NCI-H128 (cell line): ENCODE results near the gene ZDHHC8.

Source experiments
- DNase-seq: peaks from one replicate; lab custom pipeline; 2025; ENCODE audit not compliant: unreplicated experiment; lab: John Stamatoyannopoulos, UW

ZDHHC8 gene

DNA sequence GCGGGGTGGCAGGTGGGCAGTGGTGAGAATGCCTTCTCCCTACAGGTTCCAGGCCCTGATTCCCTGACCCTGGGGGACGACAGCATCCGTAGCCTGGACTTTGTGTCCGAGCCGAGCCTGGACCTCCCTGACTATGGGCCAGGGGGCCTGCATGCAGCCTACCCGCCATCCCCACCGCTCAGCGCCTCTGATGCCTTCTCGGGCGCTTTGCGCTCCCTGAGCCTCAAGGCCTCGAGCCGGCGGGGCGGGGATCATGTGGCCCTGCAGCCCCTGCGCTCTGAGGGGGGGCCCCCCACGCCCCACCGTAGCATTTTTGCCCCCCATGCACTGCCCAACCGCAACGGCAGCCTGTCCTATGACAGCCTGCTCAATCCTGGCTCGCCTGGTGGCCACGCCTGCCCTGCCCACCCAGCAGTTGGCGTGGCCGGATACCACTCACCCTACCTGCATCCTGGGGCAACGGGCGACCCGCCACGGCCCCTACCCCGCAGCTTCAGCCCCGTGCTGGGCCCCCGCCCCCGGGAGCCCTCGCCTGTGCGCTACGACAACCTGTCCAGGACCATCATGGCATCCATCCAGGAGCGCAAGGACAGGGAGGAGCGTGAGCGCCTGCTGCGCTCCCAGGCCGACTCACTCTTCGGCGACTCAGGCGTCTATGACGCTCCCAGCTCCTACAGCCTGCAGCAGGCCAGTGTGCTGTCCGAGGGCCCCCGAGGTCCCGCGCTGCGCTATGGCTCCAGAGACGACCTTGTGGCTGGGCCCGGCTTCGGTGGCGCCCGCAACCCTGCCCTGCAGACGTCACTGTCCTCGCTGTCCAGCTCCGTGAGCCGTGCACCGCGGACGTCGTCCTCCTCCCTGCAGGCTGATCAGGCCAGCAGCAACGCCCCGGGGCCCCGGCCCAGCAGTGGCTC is 11.4 kb downstream of the ZDHHC8 start:
- DNase-seq, result no peak

DNA sequence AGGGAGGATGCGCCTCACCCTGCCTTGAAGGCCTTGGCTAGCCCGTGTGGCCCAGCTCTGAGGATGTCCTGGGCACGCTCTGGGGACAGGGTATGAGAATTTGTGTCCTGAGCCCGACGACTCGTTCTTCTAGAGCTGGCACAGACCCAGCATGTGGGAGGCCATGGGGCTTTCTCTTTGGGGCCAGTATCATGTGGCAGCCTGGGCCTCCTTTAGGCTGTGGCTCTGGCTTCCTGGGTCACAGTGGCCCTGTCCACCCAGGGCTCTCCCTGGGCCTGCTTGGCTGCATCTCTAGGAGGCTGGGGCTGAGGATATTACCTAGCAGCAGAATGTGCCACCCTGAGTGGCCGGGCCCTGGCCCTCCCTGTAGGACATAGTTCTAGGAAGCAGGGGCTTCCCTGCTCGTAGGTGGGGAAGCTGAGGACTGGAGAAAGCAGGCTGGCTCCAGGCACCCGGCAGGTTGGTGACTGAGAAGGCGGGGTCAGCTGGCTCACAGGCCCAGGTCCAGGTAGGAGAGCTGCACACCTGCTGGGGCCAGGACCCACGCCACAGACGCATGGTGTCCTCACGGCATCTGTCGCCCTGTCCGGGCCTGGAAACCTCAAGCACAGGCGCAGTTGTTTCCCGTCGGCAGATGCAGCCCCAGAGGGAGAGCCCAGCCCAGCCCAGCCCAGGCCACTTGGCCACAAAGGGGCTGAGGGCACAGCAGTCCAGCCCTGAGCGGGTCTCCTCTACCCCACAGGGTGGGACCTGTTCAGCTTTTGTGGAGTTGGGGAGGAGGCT is 12.5 kb downstream of the ZDHHC8 start:
- DNase-seq, result no peak

DNA sequence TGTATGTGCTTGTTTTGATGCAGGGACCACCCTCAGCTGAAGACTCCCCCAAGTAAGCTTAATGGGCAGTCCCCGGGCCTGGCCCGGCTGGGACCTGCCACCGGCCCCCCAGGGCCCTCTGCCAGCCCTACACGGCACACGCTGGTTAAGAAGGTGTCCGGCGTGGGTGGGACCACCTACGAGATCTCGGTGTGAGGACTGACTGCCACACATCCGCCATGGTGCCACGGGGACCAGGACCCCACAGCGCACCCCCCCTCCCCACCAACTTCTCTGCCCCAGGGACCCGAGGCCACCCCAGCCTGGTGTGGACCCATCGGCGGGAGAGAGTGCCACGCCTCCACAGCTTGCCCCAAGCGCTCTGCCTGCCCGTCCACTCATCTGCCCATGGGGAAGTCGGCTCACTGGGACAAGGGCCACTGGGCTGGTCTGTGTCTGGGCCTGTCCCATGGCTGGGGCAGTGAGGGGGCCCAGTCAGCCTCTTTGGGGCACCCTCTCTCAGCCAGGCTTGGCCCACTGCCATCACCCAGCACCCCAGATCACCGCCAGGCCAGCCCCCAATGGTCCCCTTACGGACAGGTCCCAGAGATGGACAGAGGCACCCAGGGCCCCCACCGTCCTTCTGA is 13.7 kb downstream of the ZDHHC8 start:
- no peak for DNase-seq

DNA sequence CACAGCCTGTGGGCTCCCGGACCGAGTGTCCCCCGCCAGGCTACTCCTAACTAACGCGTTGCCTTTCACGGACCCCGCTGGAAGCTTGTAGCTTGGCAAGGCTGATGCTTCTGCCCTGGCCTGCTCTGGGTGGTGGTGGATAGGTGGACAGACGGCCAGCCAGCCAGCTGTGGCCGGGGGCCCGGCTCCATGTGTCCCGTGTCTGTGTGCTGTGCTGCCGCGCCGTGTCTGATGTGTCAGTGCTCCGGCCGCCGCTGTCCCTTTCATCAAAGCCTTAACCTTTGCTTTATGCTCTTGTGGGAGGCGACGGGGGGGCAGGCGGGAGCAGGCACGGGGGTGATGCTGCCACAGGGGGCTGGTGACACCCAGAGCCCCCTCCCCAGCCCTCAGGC is 14.2 kb downstream of the ZDHHC8 start:
- DNase-seq, result no peak

DNA sequence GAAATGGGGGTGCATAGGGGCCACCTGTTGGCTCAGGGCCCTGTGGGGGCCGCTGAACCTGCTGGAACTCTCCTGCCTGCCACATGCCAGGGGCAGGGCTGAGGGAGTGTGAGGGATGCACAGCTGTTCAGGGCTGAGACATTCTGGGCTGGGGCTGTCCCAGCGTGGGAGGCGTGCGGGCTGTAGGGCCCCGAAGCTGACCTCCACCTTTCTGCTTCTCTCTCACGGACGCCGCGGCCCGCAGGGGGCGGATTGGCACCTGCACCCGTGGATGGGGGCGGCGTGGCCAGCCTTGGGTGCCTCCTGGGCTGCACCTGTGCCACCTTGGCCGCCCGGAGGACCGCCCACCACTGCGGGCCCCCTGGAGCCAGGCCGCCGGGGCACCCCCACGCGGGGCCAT is 15.2 kb downstream of the ZDHHC8 start:
- DNase-seq, result no peak

DNA sequence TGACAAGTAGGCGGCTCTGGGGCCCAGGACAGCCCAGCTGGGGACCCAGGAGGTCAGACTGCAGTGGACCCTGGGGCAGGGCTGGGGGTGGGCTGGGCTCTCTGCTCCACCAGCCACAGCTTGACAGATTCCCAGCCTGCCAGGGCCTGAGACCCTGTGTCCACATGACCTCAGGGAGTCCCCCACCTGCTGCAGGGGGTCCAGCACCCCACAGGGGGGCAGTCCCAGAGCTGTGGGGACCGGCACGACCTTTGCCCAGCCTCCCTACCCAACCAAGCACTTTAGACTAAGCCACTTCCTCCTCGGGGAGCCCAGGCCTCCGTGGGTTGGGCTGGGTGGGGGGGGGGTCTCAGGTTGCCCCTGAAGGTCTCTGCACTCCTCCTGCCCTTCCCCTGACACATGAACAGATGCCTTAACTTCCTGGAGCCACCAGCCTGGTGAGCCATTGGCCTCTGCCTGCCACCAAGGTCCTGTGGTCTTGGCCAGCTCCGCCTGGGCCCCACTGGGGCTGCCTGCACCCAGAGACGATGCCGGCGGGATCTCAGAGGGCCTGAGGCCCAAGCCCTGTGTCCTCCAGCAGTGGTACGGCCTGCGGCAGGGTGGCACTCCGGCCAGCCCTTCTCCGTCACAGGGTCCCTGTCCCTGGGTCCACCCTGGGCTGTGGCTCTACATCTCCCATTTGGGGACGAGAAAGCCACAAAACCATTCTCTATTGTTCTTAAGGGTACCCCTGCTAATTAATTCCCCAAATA is 15.8 kb downstream of the ZDHHC8 start:
- no peak for DNase-seq

DNA sequence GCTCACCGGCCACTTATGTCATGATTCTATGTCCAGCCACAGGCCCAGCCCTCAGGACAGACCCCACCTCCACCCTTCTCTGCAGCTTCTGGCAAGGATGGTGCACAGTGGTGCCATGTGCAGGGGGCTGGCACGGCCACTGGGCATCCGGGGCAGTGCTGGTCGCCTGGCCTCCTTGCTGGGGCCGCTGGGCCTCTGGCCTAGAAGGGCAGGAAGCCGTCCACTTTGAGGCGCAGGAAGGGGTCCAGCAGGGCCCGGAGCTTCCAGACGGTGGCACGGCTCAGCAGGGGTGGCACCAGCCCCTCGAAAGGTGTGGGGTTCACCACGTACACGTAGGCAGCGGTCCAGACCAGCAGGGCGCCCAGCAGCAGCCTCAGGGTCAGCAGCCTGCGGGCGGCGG is 16.8 kb downstream of the ZDHHC8 start:
- DNase-seq, result no peak

DNA sequence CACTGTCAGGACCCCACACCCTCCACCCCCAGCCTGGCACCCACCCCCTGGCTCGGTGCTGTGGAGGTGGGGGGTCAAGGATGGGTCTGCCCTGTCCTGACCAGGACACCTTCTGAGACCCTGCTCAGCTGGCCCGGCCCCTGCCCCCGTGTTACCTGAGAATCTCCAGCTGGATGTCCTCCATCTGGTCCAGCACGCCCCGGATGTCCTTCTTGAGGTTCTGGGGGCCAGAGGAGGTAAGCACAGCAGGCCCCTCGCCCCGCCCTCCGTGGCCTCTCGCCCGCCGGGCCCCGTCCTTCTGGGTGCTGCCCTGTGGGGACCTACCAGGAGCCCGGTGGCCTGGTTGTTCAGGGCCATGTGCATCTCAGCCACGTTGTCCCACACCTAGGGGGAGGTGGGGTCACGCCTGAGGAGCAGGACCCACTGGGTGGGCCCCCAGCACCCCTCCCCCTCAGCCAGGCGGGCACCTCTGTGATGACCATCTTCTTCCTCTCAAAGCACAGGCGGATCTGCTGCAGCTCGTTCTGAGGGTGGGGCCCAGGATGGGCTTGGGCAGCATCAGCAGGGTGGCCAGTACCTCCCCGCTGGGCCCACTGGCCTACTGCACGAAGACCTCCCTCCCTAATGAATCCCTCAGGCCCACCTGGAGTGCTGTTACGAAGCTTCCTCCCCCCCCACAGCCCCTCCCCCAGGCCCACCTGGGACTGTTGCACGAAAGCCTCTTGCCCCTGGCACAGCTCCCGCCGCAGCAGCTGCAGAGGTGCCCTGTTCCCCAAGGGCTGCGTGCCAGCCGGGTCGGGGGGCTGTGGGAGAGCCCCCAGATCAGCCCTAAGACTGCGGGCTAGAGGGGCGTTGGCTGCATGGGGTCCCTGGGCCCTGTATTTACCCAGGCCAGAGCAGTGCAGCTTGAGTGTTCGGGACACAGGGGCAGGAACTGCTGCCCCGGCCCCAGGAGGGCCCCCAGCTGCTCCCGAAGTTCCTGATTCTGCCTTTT is 17.9 kb downstream of the ZDHHC8 start:
- DNase-seq, result no peak

DNA sequence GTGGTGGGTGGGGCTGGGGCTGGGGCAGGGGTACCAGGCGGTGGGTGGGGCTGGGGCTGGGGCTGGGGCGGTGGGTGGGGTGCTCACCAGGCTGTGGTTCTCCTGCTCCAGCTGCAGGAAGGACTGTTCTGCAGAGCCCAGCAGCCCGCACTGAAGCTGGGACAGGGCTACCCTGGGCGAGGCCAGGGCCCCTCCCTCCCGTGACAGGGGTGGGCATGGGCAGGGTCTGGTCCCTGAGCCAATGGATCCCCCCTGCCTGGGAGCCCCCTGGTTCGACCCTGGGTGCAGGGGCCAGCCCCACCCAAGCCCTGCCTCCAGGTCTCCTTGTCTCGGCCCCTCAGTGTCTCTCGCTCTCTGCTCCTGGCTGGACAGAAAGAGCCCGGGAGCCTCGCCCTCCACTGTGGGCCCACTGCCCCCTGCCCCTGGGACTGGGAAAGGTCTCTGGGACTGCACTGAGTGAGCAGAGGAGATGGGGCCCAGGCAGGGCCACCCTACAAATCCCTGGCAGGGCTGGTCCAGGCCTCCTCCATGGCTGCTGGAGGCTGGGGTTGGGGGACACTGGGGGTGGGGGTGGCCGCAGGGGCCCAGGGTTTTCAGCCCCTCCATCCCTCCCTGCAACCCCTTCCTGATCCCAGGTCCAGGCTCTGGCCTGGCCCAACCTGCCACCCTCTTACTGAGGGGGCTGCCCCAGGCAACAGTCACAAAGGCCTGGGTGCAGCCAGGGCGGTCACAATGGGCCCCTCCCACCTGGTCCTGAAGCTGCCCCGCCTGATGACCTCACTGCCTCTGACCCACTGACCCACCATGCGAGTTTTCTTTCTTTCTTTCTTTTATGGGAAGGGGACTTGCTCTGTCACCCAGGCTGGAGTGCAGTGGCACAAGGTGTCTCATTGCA is 19.0 kb downstream of the ZDHHC8 start, which contains the start of gene CCDC188:
Gene CCDC188 (minus strand): TSS at position 675 of the 895 bp plus-strand sequence. CDS start 69 bp downstream, at position 606.
- DNase-seq, result no peak

DNA sequence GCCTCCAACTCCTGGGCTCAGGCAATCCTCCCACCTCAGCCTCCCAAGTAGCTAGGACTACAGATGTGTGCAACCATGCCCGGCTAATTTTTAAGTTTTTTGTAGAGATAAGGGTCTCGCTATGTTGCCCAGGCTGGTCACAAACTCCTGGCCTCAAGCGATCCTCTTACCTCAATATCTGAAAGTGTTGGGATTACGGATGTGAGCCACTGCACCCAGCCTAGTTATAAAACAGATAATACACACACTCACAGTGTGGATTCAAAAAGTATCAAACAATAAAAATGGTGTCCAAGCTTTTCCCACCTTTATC is 19.6 kb downstream of the ZDHHC8 start:
- no peak for DNase-seq

DNA sequence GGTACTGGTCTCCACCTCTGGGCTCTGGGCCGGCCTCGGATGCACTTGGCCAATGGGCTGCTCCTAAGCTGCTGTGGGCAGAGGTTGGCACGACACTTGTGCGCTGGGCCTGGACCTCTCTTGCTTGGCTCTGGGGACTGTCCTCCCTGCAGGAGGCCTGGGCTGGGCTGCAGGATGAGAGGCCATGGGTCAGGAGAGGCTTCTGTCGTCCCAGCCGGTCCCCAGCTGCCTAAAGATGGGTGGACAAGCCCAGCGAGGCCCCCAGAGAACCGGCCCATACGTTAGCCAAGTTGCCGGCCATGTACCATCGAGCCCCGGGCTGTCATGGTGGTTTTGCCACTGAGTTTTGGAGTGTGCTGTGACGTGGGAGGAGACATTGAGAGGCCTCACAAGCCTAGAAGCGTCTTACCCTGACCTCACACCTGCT is 20.9 kb downstream of the ZDHHC8 start:
- no peak for DNase-seq

DNA sequence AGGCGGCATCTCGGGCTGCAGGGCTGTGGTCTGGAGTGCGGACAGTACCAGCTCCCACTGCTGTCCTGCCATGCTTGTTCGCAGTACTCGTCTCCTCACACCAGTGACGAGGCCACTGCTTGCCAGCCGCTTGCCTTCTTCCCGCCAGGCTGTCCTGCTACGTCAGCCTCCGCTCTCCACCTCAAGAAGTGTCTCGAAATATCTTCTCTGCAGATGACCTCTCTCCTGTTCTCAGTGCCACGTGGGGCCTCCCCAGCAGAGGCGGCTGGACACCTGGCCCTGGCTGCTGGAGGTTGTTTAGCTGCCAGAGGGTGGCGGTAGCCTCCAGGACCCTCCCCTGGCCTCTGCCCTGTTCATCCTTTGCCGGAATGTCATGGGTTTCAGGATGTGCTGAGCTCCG is 22.3 kb downstream of the ZDHHC8 start:
- DNase-seq, result no peak

DNA sequence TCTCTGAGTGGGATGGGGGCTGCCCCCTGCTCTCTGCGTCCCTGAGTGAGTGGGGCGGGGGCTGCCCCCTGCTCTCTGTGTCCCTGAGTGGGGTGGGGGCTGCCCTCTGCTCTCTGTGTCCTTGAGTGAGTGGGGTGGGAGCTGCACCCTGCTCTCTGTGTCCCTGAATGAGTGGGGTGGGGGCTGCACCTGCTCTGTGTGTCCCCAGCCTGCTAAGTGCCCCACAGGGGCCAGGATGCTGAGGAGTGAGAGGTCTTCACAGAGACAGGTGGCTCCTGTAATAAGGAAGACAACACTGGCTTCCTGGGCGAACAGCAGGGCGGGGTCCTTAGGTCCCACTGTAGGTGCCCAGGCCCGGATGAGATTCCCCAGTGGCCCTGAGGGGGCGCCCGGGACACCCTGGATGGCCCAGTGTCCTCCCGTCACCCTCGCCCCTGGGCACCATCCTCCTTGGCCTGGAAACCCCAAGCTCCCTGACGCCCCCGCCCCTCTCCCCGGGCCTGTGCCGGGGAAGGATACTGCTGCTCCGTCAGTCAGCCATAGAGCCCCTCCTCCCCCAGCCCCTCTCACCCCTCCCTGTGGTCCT is 23.1 kb downstream of the ZDHHC8 start:
- no peak for DNase-seq

DNA sequence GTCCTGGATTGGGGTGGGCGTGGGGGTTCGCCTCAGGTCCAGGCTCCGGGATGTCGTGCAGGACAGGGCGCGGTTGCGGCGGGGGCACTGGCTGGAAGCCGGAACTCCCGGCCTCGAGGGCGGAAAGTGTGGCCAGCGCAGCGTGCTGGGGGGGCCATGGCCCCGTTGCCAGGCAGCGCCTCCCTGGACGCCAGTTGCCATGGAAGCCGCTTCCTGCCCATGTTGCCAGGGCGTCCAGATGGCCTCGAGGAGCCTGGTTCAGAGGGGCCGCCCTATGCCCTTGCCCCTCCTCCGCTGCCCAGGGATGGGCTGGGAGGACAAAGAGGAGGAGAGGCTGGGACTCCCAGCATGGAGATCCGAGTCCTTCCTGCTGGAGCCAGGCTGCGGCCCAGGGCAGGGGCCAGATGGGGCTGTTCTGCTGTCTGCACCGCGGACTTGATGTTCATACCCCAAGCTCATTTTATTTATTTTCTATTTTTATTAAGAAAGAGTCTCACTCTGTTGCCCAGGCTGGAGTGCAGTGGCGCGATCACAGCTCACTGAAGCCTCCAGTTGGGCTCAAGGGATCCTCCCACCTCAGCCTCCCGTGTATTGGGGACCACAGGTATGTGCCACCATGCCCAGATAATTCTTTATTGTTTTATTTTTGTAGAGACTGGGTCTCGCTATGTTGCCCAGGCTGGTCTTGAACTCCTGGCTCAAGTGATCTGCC is 23.9 kb downstream of the ZDHHC8 start:
- DNase-seq, result peak; percentile 68

DNA sequence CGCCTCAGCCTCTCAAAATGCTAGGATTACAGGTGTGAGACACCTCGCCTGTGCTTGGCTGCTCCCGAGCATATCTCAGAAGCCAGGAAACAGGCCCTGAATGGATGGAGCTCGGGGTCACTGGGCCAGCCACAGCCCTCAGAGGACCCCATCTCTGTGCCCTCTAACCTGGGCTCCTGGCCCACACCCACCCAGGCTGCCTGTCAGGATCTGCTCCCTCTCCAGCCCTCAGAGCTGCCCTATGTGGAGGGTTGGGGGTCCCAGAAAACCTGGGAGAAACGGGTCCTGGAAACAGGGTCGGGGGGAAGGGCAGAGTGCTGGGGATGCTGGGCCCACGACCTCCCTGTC is 24.4 kb downstream of the ZDHHC8 start:
- no peak for DNase-seq

DNA sequence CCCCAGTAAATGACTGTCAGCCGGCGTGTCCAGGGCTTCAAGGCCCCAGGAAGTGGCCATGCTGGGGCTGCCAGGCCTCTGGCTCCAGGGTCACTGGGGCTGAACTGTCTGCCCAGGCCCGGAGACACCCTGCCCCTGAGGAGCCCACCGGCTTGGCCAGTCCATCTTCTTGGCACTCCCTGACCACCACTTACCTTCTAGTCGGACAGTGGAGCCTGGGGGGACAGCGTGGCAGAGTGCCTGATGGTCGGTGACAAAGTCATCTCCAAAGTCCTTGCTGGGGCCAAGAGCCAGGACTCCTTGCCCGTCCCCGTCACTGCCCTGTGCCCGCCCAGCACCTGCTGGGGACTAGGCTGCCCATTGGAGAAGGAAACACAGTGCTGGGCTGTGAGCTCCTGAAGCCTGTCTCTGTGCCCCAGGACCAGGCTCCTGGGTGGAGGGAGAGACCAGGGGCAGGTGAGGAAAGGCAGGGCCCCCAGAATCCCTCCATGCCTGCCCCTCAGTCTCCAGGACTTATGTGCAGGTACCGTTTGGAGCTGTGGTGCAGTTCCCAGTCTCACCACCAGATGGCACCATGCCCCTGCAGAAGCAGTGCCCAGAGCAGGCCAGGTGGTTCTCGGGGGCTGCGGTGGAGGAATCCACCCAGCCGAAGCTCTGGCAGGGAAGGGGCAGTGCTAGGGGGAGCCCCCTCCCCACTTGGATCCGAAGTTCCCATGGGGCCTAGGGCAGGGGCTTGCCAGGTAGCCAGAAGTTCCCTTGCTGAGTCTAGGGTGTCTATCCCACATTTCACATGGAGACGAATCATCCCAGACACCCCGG is 25.2 kb downstream of the ZDHHC8 start:
- DNase-seq, result peak; percentile 22
